HEK293 (cell line): ENCODE measurements around the gene TMOD2.

ENCODE experiments used
- BCL11A ChIP-seq: fragments of 450-650 bp; formaldehyde crosslinking; IDR thresholded peaks from 2 replicates; pipeline ENCODE4 v1.5.1; 2016; ENCODE audit warnings: low read depth, missing biosample characterization, missing genetic modification characterization
- BCL11B ChIP-seq: fragments of 450-650 bp; formaldehyde crosslinking; IDR thresholded peaks from 2 replicates; pipeline ENCODE4 v1.5.1; 2016; ENCODE audit warnings: low read depth, missing biosample characterization, missing genetic modification characterization
- GFI1B ChIP-seq: fragments of 450-650 bp; formaldehyde crosslinking; IDR thresholded peaks from 2 replicates; pipeline ENCODE4 v1.5.1; 2016; ENCODE audit warnings: missing biosample characterization, missing genetic modification characterization
- GLI4 ChIP-seq: fragments of 450-650 bp; formaldehyde crosslinking; IDR thresholded peaks from 2 replicates; pipeline ENCODE4 v1.5.1; 2016; ENCODE audit warnings: missing biosample characterization, missing genetic modification characterization
- GLIS2 ChIP-seq: fragments of 450-650 bp; formaldehyde crosslinking; IDR thresholded peaks from 2 replicates; pipeline ENCODE4 v1.5.1; 2016; ENCODE audit warnings: missing biosample characterization, missing genetic modification characterization
- OSR2 ChIP-seq: fragments of 450-650 bp; formaldehyde crosslinking; IDR thresholded peaks from 2 replicates; pipeline ENCODE4 v1.5.1; 2016; ENCODE audit warnings: missing biosample characterization, missing genetic modification characterization
- YY2 ChIP-seq: fragments of 450-650 bp; formaldehyde crosslinking; IDR thresholded peaks from 2 replicates; pipeline ENCODE4 v1.5.1; 2016; ENCODE audit warnings: missing biosample characterization, missing genetic modification characterization
- ZBTB20 ChIP-seq: fragments of 450-650 bp; formaldehyde crosslinking; IDR thresholded peaks from 2 replicates; pipeline ENCODE4 v1.5.1; 2016; ENCODE audit warnings: missing biosample characterization, missing genetic modification characterization
- ZBTB6 ChIP-seq: fragments of 450-650 bp; formaldehyde crosslinking; IDR thresholded peaks from 2 replicates; pipeline ENCODE4 v1.5.1; 2017; ENCODE audit warnings: missing biosample characterization, missing genetic modification characterization
- ZFP3 ChIP-seq: fragments of 450-650 bp; formaldehyde crosslinking; IDR thresholded peaks from 2 replicates; pipeline ENCODE4 v1.5.1; 2016; ENCODE audit warnings: low read depth, missing biosample characterization, missing genetic modification characterization
- ZFP37 ChIP-seq: fragments of 450-650 bp; formaldehyde crosslinking; IDR thresholded peaks from 2 replicates; pipeline ENCODE4 v1.5.1; 2016; ENCODE audit warnings: missing biosample characterization, missing genetic modification characterization
- ZFP69B ChIP-seq: fragments of 450-650 bp; formaldehyde crosslinking; IDR thresholded peaks from 2 replicates; pipeline ENCODE4 v1.5.1; 2016; ENCODE audit warnings: missing biosample characterization, missing genetic modification characterization
- ZIC2 ChIP-seq: fragments of 450-650 bp; formaldehyde crosslinking; IDR thresholded peaks from 2 replicates; pipeline ENCODE4 v1.5.1; 2016; ENCODE audit warnings: missing biosample characterization, missing genetic modification characterization
- ZNF146 ChIP-seq: fragments of 450-650 bp; formaldehyde crosslinking; IDR thresholded peaks from 2 replicates; pipeline ENCODE4 v1.5.1; 2016; ENCODE audit warnings: missing biosample characterization, missing genetic modification characterization
- ZNF174 ChIP-seq: fragments of 450-650 bp; formaldehyde crosslinking; IDR thresholded peaks from 2 replicates; pipeline ENCODE4 v1.5.0; 2017; ENCODE audit warnings: missing biosample characterization, mild to moderate bottlenecking, missing genetic modification characterization
- ZNF302 ChIP-seq: fragments of 450-650 bp; formaldehyde crosslinking; IDR thresholded peaks from 2 replicates; pipeline ENCODE4 v1.5.1; 2016; ENCODE audit warnings: missing biosample characterization, missing genetic modification characterization, low read depth
- ZNF510 ChIP-seq: fragments of 450-650 bp; formaldehyde crosslinking; IDR thresholded peaks from 2 replicates; pipeline ENCODE4 v1.5.1; 2018; ENCODE audit warnings: mild to moderate bottlenecking, missing genetic modification characterization, missing biosample characterization; ENCODE audit not compliant: insufficient replicate concordance
- ZNF530 ChIP-seq: fragments of 450-650 bp; formaldehyde crosslinking; IDR thresholded peaks from 2 replicates; pipeline ENCODE4 v1.5.1; 2016; ENCODE audit warnings: low read depth, missing biosample characterization, missing genetic modification characterization
- ZNF571 ChIP-seq: fragments of 450-650 bp; formaldehyde crosslinking; IDR thresholded peaks from 2 replicates; pipeline ENCODE4 v1.5.0; 2017; ENCODE audit warnings: missing biosample characterization, missing genetic modification characterization
- ZNF747 ChIP-seq: fragments of 450-650 bp; formaldehyde crosslinking; IDR thresholded peaks from 2 replicates; pipeline ENCODE4 v1.5.1; 2016; ENCODE audit warnings: missing biosample characterization, missing genetic modification characterization
- ZNF837 ChIP-seq: fragments of 450-650 bp; formaldehyde crosslinking; IDR thresholded peaks from 2 replicates; pipeline ENCODE4 v1.5.1; 2016; ENCODE audit warnings: missing biosample characterization, missing genetic modification characterization
- ZXDB ChIP-seq: fragments of 450-650 bp; formaldehyde crosslinking; IDR thresholded peaks from 2 replicates; pipeline ENCODE4 v1.5.1; 2016; ENCODE audit warnings: missing biosample characterization, missing genetic modification characterization
- TF ChIP-seq, protein P1 (sequence below): fragments of 450-650 bp; formaldehyde crosslinking; IDR thresholded peaks from 2 replicates; pipeline ENCODE4 v1.5.1; 2016; ENCODE audit warnings: missing biosample characterization, missing genetic modification characterization
- TF ChIP-seq, protein P2 (sequence below): fragments of 450-650 bp; formaldehyde crosslinking; IDR thresholded peaks from 2 replicates; pipeline ENCODE4 v1.5.1; 2016; ENCODE audit warnings: missing biosample characterization, missing genetic modification characterization
- TF ChIP-seq, protein P3 (sequence below): fragments of 450-650 bp; formaldehyde crosslinking; IDR thresholded peaks from 2 replicates; pipeline ENCODE4 v1.5.1; 2016; ENCODE audit warnings: missing biosample characterization, missing genetic modification characterization

Gene TMOD2

DNA sequence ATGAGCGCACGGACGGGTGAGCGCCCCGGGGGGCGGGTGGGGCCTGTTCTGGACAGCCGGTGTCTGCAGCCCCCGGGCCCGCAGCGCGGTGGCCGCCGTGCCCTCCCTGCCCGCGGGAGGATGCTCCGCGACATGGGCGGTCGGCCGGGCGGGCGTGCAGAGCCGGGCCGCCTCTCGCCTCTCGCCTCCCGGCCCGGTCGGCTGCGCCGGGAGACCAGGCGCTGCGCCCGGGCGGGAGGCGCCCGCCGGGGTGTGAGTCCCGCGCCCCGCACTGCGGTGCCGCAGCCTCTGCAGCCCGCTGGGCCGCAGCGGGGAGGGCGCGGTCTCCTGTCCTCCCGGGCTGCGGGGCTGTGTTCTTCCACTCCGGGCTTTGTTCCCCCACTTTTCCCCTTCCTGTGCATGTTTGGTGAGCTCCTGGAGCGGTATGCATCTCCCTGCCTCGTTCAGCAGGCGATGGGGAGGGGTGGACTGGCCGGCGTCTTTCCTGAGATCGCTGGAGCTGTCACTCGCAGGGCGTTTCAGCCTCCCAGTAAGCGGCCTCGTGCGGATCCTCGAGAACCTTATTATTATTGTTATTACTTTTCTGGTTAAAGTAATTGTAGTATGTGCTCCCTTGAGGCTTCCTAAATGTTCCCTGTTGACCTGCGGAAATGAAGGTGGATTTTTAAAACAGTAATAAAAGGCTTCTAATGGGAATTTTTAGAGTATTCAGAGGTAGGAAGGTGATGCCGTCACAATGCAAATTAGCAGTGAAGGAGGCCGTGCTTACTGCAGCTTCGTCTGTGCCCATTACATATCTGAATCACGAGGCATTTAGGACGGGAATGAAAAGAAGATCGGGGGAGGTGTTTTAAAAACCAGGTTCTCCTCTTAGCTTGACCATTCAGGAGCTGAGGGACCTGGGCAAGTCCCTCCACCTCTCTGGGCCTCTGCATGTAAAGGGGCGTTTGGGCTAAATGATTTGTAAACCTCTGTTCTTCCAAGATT, 593 bp downstream of the TMOD2 start (continued):
- TF ChIP-seq, protein P1, sequence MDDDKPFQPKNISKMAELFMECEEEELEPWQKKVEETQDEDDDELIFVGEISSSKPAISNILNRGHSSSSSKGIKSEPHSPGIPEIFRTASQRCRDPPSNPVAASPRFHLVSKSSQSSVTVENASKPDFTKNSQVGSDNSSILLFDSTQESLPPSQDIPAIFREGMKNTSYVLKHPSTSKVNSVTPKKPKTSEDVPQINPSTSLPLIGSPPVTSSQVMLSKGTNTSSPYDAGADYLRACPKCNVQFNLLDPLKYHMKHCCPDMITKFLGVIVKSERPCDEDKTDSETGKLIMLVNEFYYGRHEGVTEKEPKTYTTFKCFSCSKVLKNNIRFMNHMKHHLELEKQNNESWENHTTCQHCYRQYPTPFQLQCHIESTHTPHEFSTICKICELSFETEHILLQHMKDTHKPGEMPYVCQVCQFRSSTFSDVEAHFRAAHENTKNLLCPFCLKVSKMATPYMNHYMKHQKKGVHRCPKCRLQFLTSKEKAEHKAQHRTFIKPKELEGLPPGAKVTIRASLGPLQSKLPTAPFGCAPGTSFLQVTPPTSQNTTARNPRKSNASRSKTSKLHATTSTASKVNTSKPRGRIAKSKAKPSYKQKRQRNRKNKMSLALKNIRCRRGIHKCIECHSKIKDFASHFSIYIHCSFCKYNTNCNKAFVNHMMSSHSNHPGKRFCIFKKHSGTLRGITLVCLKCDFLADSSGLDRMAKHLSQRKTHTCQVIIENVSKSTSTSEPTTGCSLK: no peak
- TF ChIP-seq, protein P2, sequence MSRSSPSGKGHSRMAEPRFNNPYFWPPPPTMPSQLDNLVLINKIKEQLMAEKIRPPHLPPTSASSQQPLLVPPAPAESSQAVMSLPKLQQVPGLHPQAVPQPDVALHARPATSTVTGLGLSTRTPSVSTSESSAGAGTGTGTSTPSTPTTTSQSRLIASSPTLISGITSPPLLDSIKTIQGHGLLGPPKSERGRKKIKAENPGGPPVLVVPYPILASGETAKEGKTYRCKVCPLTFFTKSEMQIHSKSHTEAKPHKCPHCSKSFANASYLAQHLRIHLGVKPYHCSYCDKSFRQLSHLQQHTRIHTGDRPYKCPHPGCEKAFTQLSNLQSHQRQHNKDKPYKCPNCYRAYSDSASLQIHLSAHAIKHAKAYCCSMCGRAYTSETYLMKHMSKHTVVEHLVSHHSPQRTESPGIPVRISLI (tag by site-specific recombination): no peak
- no peak for TF ChIP-seq ZNF510 (tag by site-specific recombination)
- no peak for TF ChIP-seq GFI1B (tag by site-specific recombination)
- no peak for TF ChIP-seq ZNF837
- no peak for TF ChIP-seq OSR2 (tag by site-specific recombination)
- no peak for TF ChIP-seq YY2 (tag by site-specific recombination)
- no peak for TF ChIP-seq ZNF302 (tag by site-specific recombination)
- TF ChIP-seq ZNF146 (tag by site-specific recombination): no peak
- no peak for TF ChIP-seq ZFP69B (tag by site-specific recombination)
- TF ChIP-seq GLI4: no peak
- TF ChIP-seq GLIS2 (tag by site-specific recombination): peak; percentile 51; the same call in 1 of the 2 replicates
- no peak for TF ChIP-seq ZNF530 (tag by site-specific recombination)
- TF ChIP-seq ZBTB20: peak; percentile 76; the same call in 1 of the 2 replicates
- no peak for TF ChIP-seq ZNF747 (tag by site-specific recombination)
- no peak for TF ChIP-seq ZNF571 (tag by site-specific recombination)
- TF ChIP-seq BCL11B: no peak
- no peak for TF ChIP-seq ZNF174
- TF ChIP-seq ZXDB (tag by site-specific recombination): no peak
- TF ChIP-seq, protein P3, sequence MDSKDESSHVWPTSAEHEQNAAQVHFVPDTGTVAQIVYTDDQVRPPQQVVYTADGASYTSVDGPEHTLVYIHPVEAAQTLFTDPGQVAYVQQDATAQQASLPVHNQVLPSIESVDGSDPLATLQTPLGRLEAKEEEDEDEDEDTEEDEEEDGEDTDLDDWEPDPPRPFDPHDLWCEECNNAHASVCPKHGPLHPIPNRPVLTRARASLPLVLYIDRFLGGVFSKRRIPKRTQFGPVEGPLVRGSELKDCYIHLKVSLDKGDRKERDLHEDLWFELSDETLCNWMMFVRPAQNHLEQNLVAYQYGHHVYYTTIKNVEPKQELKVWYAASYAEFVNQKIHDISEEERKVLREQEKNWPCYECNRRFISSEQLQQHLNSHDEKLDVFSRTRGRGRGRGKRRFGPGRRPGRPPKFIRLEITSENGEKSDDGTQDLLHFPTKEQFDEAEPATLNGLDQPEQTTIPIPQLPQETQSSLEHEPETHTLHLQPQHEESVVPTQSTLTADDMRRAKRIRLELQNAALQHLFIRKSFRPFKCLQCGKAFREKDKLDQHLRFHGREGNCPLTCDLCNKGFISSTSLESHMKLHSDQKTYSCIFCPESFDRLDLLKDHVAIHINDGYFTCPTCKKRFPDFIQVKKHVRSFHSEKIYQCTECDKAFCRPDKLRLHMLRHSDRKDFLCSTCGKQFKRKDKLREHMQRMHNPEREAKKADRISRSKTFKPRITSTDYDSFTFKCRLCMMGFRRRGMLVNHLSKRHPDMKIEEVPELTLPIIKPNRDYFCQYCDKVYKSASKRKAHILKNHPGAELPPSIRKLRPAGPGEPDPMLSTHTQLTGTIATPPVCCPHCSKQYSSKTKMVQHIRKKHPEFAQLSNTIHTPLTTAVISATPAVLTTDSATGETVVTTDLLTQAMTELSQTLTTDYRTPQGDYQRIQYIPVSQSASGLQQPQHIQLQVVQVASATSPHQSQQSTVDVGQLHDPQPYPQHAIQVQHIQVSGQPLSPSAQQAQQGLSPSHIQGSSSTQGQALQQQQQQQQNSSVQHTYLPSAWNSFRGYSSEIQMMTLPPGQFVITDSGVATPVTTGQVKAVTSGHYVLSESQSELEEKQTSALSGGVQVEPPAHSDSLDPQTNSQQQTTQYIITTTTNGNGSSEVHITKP: peak; percentile 37
- TF ChIP-seq ZBTB6 (tag by site-specific recombination): no peak
- TF ChIP-seq BCL11A: no peak
- 0 out of 2 replicates have a peak, but pooled peaks have one; percentile 25 for TF ChIP-seq ZIC2 (tag by site-specific recombination)
- no peak for TF ChIP-seq ZFP37
- TF ChIP-seq ZFP3 (tag by site-specific recombination): no peak
